ENCODE data around the gene B3GNT8. TPM values are rescaled to one million over a fixed set of nuclear protein-coding genes. Genes with fewer than 3 reads are reported as not detected.

Gene B3GNT8
- total and polyA plus RNA-seq, 2 experiments from 2014 or later, result 0.71 to 1.8 TPM

- Histone ChIP-seq H3K27me3 (ENCODE audit: insufficient read depth) (no peaks in the 10 kb centered on the region), H3K4me3 (no peak overlapping the region), H3K4me2 (no peak overlapping the region), H3K4me1 (ENCODE audit: insufficient read depth) (no peaks in the 10 kb centered on the region), H3K79me2 (replicated peaks; ENCODE audit: insufficient read depth) (no peaks in the 10 kb centered on the region), H3K27ac (ENCODE audit: low read depth) (no peak overlapping the region), H3K36me3 (ENCODE audit: insufficient read depth) (no peaks in the 10 kb centered on the region), H3K9me2 (ENCODE audit: insufficient read depth) (no peaks in the 10 kb centered on the region), H3F3A (replicated peaks; ENCODE audit: low read depth) (peaks cover 2% of the 10 kb centered on the region; the same call in 1 of the 2 replicates), H4K20me1 (replicated peaks; ENCODE audit: insufficient read depth) (no peaks in the 10 kb centered on the region), H2AFZ (no peak overlapping the region)
- H3K27ac Mint-ChIP-seq, result no peak overlapping the region
- H3K36me3 Mint-ChIP-seq (ENCODE audit: low read depth), result peaks cover 30% of the 10 kb centered on the region
- DNase-seq (ENCODE audit: low spot score), result no peak
- TF ChIP-seq ETS1 (IDR thresholded peaks at IDR 0.05) (no peak), NANOG (IDR thresholded peaks at IDR 0.05; ENCODE audit: borderline replicate concordance) (no peak), CTCF (conservative IDR thresholded peaks at IDR 0.05; ENCODE audit: low read depth in 2 of 2) (no peak), ZNF331 (CRISPR knock-in tag; IDR thresholded peaks at IDR 0.05; ENCODE audit: low read depth) (no peak), ZNF114 (CRISPR knock-in tag; IDR thresholded peaks at IDR 0.05) (no peak), JUNB (IDR thresholded peaks at IDR 0.05; ENCODE audit: unreplicated experiment) (no peak), ZNF462 (CRISPR knock-in tag; IDR thresholded peaks at IDR 0.05) (no peak), STAT1 (IDR thresholded peaks at IDR 0.05; ENCODE audit: unreplicated experiment) (no peak), CREB1 (CRISPR knock-in tag; IDR thresholded peaks at IDR 0.05; ENCODE audit: low read depth) (no peak), EZH2 (IDR thresholded peaks at IDR 0.05; ENCODE audit: low read depth, unreplicated experiment) (no peak)
- H3K9me3 Mint-ChIP-seq, result no peaks in the 10 kb centered on the region
- no peak overlapping the region for H3K4me3 Mint-ChIP-seq
- H3K27me3 Mint-ChIP-seq (ENCODE audit: insufficient read depth, low read depth, poor library complexity), result peaks cover 2% of the 10 kb centered on the region
- no peak for ATAC-seq
- H3K4me1 Mint-ChIP-seq, result no peaks in the 10 kb centered on the region
Measured at GRCh38 chr19:41421314-41421713, 5.9 kb downstream of the B3GNT8 start.

Data from GM23338 (cell line).